Suprapubic skin (tissue), 4 donors: ENCODE measurements around the gene CAMK2D. TPM values are rescaled to one million over a fixed set of nuclear protein-coding genes. Genes with fewer than 3 reads are reported as not detected.
"Not testable (repeated sequence)": the region's sequence is repeated elsewhere in the genome, so short reads cannot be mapped to it uniquely, and the experiment has no call there.

Experiments used
- DNase-seq, 2 donors: peaks; one replicate each; pipeline ENCODE4 v3.0.0-alpha.2; 2019; ENCODE audit warnings: low spot score in 2 of 2
- H3K27ac ChIP-seq: fragments of 200-600 bp; sonication (generic); one replicate; pipeline ENCODE4 v1.5.1; 2019
- H3K27me3 ChIP-seq: fragments of 200-600 bp; sonication (generic); one replicate; pipeline ENCODE4 v1.5.1; 2019
- H3K36me3 ChIP-seq: fragments of 200-600 bp; sonication (generic); one replicate; pipeline ENCODE4 v1.5.1; 2019
- H3K4me1 ChIP-seq: fragments of 200-600 bp; sonication (generic); one replicate; pipeline ENCODE4 v1.5.1; 2019
- H3K4me3 ChIP-seq: fragments of 200-600 bp; sonication (generic); one replicate; pipeline ENCODE4 v1.5.1; 2019; ENCODE audit warnings: mild to moderate bottlenecking
- H3K9me3 ChIP-seq: fragments of 200-600 bp; sonication (generic); one replicate; pipeline ENCODE4 v1.5.1; 2019
- EP300 ChIP-seq: sonication (generic); formaldehyde crosslinking; IDR thresholded peaks from one replicate; pipeline ENCODE4 v1.6.1; 2017; ENCODE audit warnings: antibody characterized with exemption
- POLR2A ChIP-seq, 2 donors: fragments of 450-650 bp; IDR thresholded peaks; one replicate each; pipeline ENCODE4 v1.6.1; 2017; ENCODE audit warnings: antibody characterized with exemption in 2 of 2, mild to moderate bottlenecking in 2 of 2, moderate library complexity in 2 of 2
- POLR2AphosphoS5 ChIP-seq, 3 donors: sonication (generic); formaldehyde crosslinking; IDR thresholded peaks; one replicate each; pipeline ENCODE4 v1.6.1; 2017; ENCODE audit warnings: antibody characterized with exemption in 3 of 3
- WGBS: methylation state at CpG from one replicate; pipeline ENCODE4 v1.1.5; 2018; 5-methylcytosine and 5-hydroxymethylcytosine counted together
- total RNA-seq, 4 donors: library from RNA; depleted of rRNA; stranded (reverse); fragments of >200 nt; gene quantifications; one replicate each; pipeline ENCODE4 v1.1.0, GENCODE V29; 2016
- TF ChIP-seq, protein P1 (sequence below), 2 donors: fragments of 200-600 bp in 1 of 2; fragments of 450-650 bp in 1 of 2; sonication (generic) in 1 of 2; IDR thresholded peaks; one replicate each; pipeline ENCODE4 v1.5.1; 2016 to 2019; ENCODE audit warnings: antibody characterized with exemption in 2 of 2, mild to moderate bottlenecking in 1 of 2, moderate library complexity in 1 of 2

Gene CAMK2D
- 10 to 100 TPM; 21.5 to 38.2 (median 30.5) TPM for total RNA-seq

DNA sequence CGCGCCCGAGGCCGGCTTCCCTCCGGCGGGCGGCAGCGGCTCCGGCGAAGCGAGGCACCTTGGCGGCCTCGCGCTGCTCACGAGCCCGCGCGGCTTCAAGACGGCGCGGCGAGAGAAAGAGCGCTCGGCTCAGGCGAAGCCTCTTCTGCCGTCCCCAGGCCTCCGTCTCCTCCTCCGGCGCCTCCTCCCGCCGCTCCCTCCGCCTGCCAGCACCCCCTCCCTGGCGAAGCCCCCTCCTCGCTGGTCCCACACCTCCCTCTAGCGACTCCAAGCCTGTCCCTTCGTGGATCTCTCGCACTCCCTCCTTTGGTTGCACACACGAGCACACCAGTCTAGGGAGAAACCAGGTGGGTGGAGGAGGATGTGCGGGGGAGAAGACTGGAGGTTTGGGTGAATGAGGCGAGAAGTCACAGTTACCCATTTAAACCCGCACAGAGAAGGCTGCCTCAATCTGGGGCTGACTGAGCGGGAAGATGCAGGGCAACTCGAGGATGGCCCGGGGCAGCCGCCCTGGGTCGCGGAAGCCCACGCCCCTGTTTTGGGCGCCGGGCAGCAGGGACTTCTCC lies at the start of gene CAMK2D:
CAMK2D (minus strand) TSS at position 119 of the 566 bp plus-strand sequence. CDS start 670 bp downstream, outside the sequence.
- no peaks in the 10 kb centered on the region for H3K27me3 ChIP-seq
- H3K4me1 ChIP-seq, result peaks cover 18% of the 10 kb centered on the region
- peak within 1 kb of the TSS; percentile 99 for H3K27ac ChIP-seq
- peak; percentile 87 to 88 for DNase-seq
- H3K4me3 ChIP-seq, result peak within 1 kb of the TSS; percentile 81
- no peaks in the 10 kb centered on the region for H3K9me3 ChIP-seq
- H3K36me3 ChIP-seq, result no peaks in the 10 kb centered on the region
- WGBS, result 0% methylated on average over 9 of the region's 50 CpGs
- no peak for TF ChIP-seq EP300
- TF ChIP-seq POLR2AphosphoS5 (IDR thresholded peaks at IDR 0.05), result peak in 1 of 3 donors; percentile 27
- TF ChIP-seq, protein P1, sequence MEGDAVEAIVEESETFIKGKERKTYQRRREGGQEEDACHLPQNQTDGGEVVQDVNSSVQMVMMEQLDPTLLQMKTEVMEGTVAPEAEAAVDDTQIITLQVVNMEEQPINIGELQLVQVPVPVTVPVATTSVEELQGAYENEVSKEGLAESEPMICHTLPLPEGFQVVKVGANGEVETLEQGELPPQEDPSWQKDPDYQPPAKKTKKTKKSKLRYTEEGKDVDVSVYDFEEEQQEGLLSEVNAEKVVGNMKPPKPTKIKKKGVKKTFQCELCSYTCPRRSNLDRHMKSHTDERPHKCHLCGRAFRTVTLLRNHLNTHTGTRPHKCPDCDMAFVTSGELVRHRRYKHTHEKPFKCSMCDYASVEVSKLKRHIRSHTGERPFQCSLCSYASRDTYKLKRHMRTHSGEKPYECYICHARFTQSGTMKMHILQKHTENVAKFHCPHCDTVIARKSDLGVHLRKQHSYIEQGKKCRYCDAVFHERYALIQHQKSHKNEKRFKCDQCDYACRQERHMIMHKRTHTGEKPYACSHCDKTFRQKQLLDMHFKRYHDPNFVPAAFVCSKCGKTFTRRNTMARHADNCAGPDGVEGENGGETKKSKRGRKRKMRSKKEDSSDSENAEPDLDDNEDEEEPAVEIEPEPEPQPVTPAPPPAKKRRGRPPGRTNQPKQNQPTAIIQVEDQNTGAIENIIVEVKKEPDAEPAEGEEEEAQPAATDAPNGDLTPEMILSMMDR (IDR thresholded peaks at IDR 0.05), result peak in 1 of 2 donors; percentile 30
- TF ChIP-seq POLR2A (IDR thresholded peaks at IDR 0.05), result peak; percentile 3 to 41

DNA sequence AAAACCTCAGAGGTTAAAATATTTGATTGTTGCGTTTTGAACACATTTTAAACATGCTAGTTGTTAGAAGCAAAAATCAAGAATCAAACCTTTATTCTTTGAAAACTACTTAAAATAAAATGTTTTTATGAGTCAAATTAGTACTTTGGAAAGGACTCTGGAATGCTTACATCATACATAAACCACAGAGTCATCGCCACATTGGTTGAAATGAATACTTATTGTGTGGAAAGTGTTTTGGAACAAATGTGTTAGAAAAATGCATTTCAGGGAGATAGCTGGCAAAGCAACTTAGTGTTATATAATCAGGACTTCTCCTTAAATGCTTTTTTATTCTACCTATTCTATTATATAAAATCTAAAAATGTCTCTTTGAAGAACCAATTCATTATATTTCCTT lies 49.4 kb upstream of the CAMK2D start:
- WGBS, result 57% methylated on average over 2 of the region's 2 CpGs
- no peak overlapping the region for H3K4me3 ChIP-seq
- H3K4me1 ChIP-seq, result no peaks in the 10 kb centered on the region
- no peaks in the 10 kb centered on the region for H3K36me3 ChIP-seq
- no peak for TF ChIP-seq POLR2A (IDR thresholded peaks at IDR 0.05)
- TF ChIP-seq EP300, result no peak
- no peak for TF ChIP-seq POLR2AphosphoS5 (IDR thresholded peaks at IDR 0.05)
- TF ChIP-seq, protein P1 (IDR thresholded peaks at IDR 0.05), result no peak
- no peaks in the 10 kb centered on the region for H3K9me3 ChIP-seq
- no peak for DNase-seq
- no peak overlapping the region for H3K27ac ChIP-seq
- no peaks in the 10 kb centered on the region for H3K27me3 ChIP-seq

DNA sequence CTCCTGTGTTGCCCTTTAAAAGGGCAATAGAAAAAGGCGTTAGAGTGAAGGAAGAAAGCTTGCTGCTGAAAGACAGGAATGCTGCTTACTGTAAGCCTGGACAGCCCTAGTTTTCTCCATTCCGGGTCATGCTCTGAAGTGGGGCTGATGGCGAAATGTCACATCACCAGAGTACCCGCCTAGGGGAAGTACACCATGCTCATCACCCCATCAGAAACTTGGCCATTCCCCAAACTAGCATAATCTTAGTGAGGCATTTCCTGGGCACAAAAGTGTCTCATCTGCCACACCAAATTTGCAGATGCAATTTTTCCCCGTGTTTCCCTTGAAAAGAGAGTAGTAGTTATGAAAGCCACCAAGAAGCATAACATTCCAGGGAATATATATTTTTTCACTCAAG lies 47.8 kb upstream of the CAMK2D start:
- TF ChIP-seq, protein P1 (IDR thresholded peaks at IDR 0.05), result no peak
- no peak for TF ChIP-seq POLR2A (IDR thresholded peaks at IDR 0.05)
- Histone ChIP-seq H3K27me3 (no peaks in the 10 kb centered on the region), H3K4me1 (no peaks in the 10 kb centered on the region), H3K36me3 (no peaks in the 10 kb centered on the region), H3K27ac (no peak overlapping the region), H3K4me3 (no peak overlapping the region), H3K9me3 (no peaks in the 10 kb centered on the region)
- 75% methylated on average over 5 of the region's 5 CpGs for WGBS
- peak in 1 of 2 donors; percentile 58 for DNase-seq

DNA sequence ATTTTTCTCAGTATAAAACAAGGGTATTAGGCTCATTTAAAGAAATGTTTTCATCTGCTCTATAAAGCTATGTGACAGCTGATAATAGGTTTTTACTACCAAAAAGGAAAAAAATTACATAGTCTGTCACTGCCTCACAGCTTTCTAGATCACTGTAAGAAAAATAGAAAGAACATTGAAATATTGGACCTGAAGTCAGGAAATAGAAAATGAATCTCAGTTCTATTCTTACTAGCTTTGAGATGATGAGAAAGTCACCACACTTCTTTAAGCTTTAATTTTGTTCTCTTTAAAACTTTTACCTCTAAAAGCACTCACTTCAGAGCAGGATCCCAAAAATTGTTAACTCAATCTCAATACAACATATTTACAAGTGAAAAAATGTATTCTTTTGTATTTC lies 45.3 kb upstream of the CAMK2D start:
- Histone ChIP-seq H3K27me3 (no peaks in the 10 kb centered on the region), H3K9me3 (no peaks in the 10 kb centered on the region), H3K36me3 (no peaks in the 10 kb centered on the region), H3K27ac (no peak overlapping the region), H3K4me3 (no peak overlapping the region), H3K4me1 (no peaks in the 10 kb centered on the region)
- no peak for DNase-seq
- TF ChIP-seq POLR2A (IDR thresholded peaks at IDR 0.05) (no peak), POLR2AphosphoS5 (IDR thresholded peaks at IDR 0.05) (no peak), EP300 (no peak)
- TF ChIP-seq, protein P1 (IDR thresholded peaks at IDR 0.05), result no peak

DNA sequence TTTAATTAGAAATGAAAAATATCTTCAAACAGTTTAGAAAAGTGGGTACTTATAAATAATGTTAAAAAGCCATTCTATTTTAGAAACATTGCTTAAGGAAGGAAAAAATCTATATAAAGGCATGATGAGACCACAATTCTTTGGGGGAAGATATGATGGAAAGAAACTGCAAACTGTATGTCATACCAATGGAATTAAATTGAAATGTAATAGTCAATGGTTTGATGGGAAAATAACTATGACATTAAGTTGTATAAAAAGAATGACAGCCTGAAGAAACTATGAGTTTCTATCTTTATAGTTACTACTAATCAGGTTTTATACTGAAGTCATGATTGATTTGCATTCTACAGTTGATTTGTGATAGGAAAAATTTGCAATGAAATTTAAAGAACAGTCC lies 40.3 kb upstream of the CAMK2D start:
- H3K27ac ChIP-seq, result no peak overlapping the region
- H3K9me3 ChIP-seq, result no peaks in the 10 kb centered on the region
- no peak for DNase-seq
- H3K4me1 ChIP-seq, result no peaks in the 10 kb centered on the region
- TF ChIP-seq EP300 (no peak), POLR2A (IDR thresholded peaks at IDR 0.05) (no peak), POLR2AphosphoS5 (IDR thresholded peaks at IDR 0.05) (no peak)
- TF ChIP-seq, protein P1 (IDR thresholded peaks at IDR 0.05), result no peak
- no peaks in the 10 kb centered on the region for H3K27me3 ChIP-seq
- no peaks in the 10 kb centered on the region for H3K36me3 ChIP-seq
- no peak overlapping the region for H3K4me3 ChIP-seq

DNA sequence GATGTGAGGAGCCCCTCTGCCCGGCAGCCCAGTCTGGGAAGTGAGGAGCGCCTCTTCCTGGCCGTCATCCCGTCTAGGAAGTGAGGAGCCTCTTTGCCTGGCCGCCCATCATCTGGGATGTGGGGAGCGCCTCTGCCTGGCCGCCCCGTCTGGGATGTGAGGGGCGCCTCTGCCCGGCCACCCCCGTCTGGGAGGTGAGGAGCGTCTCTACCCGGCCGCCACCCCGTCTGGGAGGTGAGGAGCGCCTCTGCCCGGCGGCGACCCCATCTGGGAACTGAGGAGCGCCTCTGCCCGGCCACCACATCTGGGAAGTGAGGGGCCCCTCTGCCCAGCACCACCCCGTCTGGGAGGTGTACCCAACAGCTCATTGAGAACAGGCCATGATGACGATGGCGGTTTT lies 34.8 kb upstream of the CAMK2D start:
- not testable (repeated sequence) for H3K4me1 ChIP-seq, H3K9me3 ChIP-seq, H3K27me3 ChIP-seq, H3K36me3 ChIP-seq, H3K4me3 ChIP-seq, H3K27ac ChIP-seq
- peak in 1 of 2 donors; percentile 41 for DNase-seq
- WGBS, result 100% methylated on average over 2 of the region's 24 CpGs
